ENCODE measurements around the gene KIAA1217.

The KIAA1217 gene

GRCh38 chr10:24237801-24238395 lies 29.0 kb downstream of the KIAA1217 start:
- Histone ChIP-seq H3K27ac (ENCODE audit: extremely low read depth, low read depth, low read length) (no peak overlapping the region), H3K4me3 (ENCODE audit: low read depth, low read length) (no peak overlapping the region), H3K36me3 (ENCODE audit: control insufficient read depth in 2 of 2, insufficient read depth in 1 of 2, low read length in 2 of 2) (no peaks in the 10 kb centered on the region), H3K9me3 (ENCODE audit: control insufficient read depth, insufficient read depth, low read depth, low read length) (no peaks in the 10 kb centered on the region), H3K4me1 (ENCODE audit: control insufficient read depth, insufficient read depth, low read length) (peaks cover 15% of the 10 kb centered on the region)
- TF ChIP-seq ZSCAN16 (tag by site-specific recombination; IDR thresholded peaks at IDR 0.05) = no peak
- peak; percentile 18; the same call in 1 of the 2 replicates for TF ChIP-seq TCF7L2 (IDR thresholded peaks at IDR 0.05; ENCODE audit: borderline replicate concordance, low read depth, low read length)
- no peak for TF ChIP-seq ZNF560 (tag by site-specific recombination; IDR thresholded peaks at IDR 0.05; ENCODE audit: borderline replicate concordance)
- no peak for TF ChIP-seq ZBTB6 (tag by site-specific recombination; IDR thresholded peaks at IDR 0.05)
- peak; percentile 84 for TF ChIP-seq OSR2 (tag by site-specific recombination; IDR thresholded peaks at IDR 0.05)
- TF ChIP-seq ZNF514 (tag by site-specific recombination; IDR thresholded peaks at IDR 0.05) = no peak
- POLR2A ChIA-PET = no interaction called here
- CTCF ChIA-PET = interaction anchor here (0.9 kb wide), 1 partner anchor 54 kb away, joined by 3 read pairs; no protein-coding TSS in a partner anchor

GRCh38 chr10:24238519-24239247 lies 29.7 kb downstream of the KIAA1217 start:
- H3K9me3 ChIP-seq (ENCODE audit: control insufficient read depth, insufficient read depth, low read depth, low read length) = no peaks in the 10 kb centered on the region
- no peaks in the 10 kb centered on the region for H3K36me3 ChIP-seq (ENCODE audit: control insufficient read depth in 2 of 2, insufficient read depth in 1 of 2, low read length in 2 of 2)
- peaks cover 15% of the 10 kb centered on the region for H3K4me1 ChIP-seq (ENCODE audit: control insufficient read depth, insufficient read depth, low read length)
- no peak overlapping the region; the same call in 1 of the 2 replicates for H3K27ac ChIP-seq (ENCODE audit: extremely low read depth, low read depth, low read length)
- ChIA-PET POLR2A (interaction anchor here (0.6 to 0.7 kb wide), 2 partner anchors 20 to 1076 kb away, joined by 3 read pairs; no protein-coding TSS in a partner anchor), CTCF (interaction anchor here (0.6 to 1.0 kb wide), 7 partner anchors 43 to 944 kb away, joined by 3 to 6 read pairs (median 3); no protein-coding TSS in a partner anchor)
- H3K4me3 ChIP-seq (ENCODE audit: low read depth, low read length) = peak overlapping the region; percentile 38
- TF ChIP-seq PRDM6 (tag by site-specific recombination; IDR thresholded peaks at IDR 0.05) = peak; percentile 49
- no peak; the same call in 1 of the 2 replicates for TF ChIP-seq ZNF654 (tag by site-specific recombination; IDR thresholded peaks at IDR 0.05; ENCODE audit: low read depth)
- peak; percentile 18; the same call in 1 of the 2 replicates for TF ChIP-seq KLF1 (tag by site-specific recombination; IDR thresholded peaks at IDR 0.05)
- TF ChIP-seq ZNF580 (tag by site-specific recombination; IDR thresholded peaks at IDR 0.05) = no peak
- TF ChIP-seq ZNF510 (tag by site-specific recombination; IDR thresholded peaks at IDR 0.05; ENCODE audit: insufficient replicate concordance) = no peak
- TF ChIP-seq ZNF529 (tag by site-specific recombination; IDR thresholded peaks at IDR 0.05; ENCODE audit: insufficient replicate concordance) = no peak
- no peak for TF ChIP-seq REST (tag by site-specific recombination; IDR thresholded peaks at IDR 0.05)
- TF ChIP-seq ZNF138 (tag by site-specific recombination; IDR thresholded peaks at IDR 0.05; ENCODE audit: borderline replicate concordance) = no peak
- TF ChIP-seq ZNF302 (tag by site-specific recombination; IDR thresholded peaks at IDR 0.05; ENCODE audit: low read depth) = no peak
- 0 out of 2 replicates have a peak, but pooled peaks have one; percentile 31 for TF ChIP-seq SP7 (tag by site-specific recombination; IDR thresholded peaks at IDR 0.05)
- peak; percentile 56; the same call in 1 of the 2 replicates for TF ChIP-seq ZBTB21 (tag by site-specific recombination; IDR thresholded peaks at IDR 0.05)
- no peak for TF ChIP-seq HIC1 (tag by site-specific recombination; IDR thresholded peaks at IDR 0.05)
- TF ChIP-seq ZNF112 (tag by site-specific recombination; IDR thresholded peaks at IDR 0.05) = no peak
- peak; percentile 93 for TF ChIP-seq ZNF629 (tag by site-specific recombination; IDR thresholded peaks at IDR 0.05)
- TF ChIP-seq WT1 (tag by site-specific recombination; IDR thresholded peaks at IDR 0.05) = no peak
- TF ChIP-seq ZNF660 (tag by site-specific recombination; IDR thresholded peaks at IDR 0.05) = no peak
- no peak for TF ChIP-seq ZNF596 (tag by site-specific recombination; IDR thresholded peaks at IDR 0.05)
